ENCODE data around the gene OPTN.
"Not testable (repeated sequence)": the region's sequence is repeated elsewhere in the genome, so short reads cannot be mapped to it uniquely, and the experiment has no call there.

Gene OPTN

DNA sequence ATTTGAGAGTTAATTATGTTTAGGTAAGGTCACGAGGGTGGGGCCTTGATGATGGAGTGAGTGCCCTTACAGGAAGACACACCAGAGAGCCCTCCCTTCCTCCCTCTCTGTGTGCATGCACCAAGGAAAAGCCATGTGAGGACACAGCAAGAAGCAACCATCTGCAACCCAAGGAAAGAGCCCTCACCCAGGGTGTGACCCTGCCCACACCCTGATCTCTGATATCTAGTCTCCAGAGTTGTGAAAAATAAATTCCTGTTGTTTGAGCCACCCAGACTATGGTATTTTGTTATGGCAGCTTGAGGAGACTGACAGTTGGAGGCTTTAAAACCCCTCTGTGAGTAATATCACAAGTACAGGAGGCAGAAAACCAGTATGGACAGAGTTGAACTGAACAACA lies 46.4 kb downstream of the OPTN start:
- Histone ChIP-seq H4K8ac (ENCODE audit: low read length) (no peak overlapping the region), H3K4me3 (ENCODE audit: insufficient read depth in 1 of 2, low read depth in 1 of 2, low read length in 2 of 2) (no peak overlapping the region), H3K4me1 (ENCODE audit: control insufficient read depth, insufficient read depth, low read depth, low read length) (no peaks in the 10 kb centered on the region), H2AFZ (ENCODE audit: low read depth, low read length) (no peak overlapping the region), H3K27ac (ENCODE audit: low read length, poor library complexity, severe bottlenecking) (no peak overlapping the region), H3K4ac (ENCODE audit: low read depth in 1 of 2, low read length in 2 of 2) (no peak overlapping the region), H3K79me1 (replicated peaks; ENCODE audit: low read length, poor library complexity, severe bottlenecking) (peaks cover 1% of the 10 kb centered on the region), H2BK12ac (ENCODE audit: low read length in 2 of 2) (no peak overlapping the region), H2BK5ac (ENCODE audit: low read depth, low read length, poor library complexity, severe bottlenecking) (no peak overlapping the region), H2AK5ac (ENCODE audit: low read length, severe bottlenecking) (no peak overlapping the region), H3K23ac (ENCODE audit: low read length in 2 of 2) (no peak overlapping the region), H4K91ac (ENCODE audit: low read length) (no peak overlapping the region), H3K9ac (ENCODE audit: low read length) (no peak overlapping the region), H2BK15ac (ENCODE audit: low read depth, poor library complexity, severe bottlenecking) (no peak overlapping the region), H3K4me2 (ENCODE audit: low read length, poor library complexity, severe bottlenecking) (no peak overlapping the region), H3K18ac (ENCODE audit: low read depth in 1 of 2, low read length in 2 of 2) (no peak overlapping the region), H3K9me3 (ENCODE audit: control insufficient read depth, low read length) (peaks cover 12% of the 10 kb centered on the region), H2BK120ac (ENCODE audit: low read depth, low read length) (no peak overlapping the region), H3K27me3 (ENCODE audit: control insufficient read depth in 1 of 2, insufficient read depth in 1 of 2, low read length in 2 of 2) (no peaks in the 10 kb centered on the region), H3K36me3 (ENCODE audit: control insufficient read depth in 1 of 2, insufficient read depth in 2 of 2, low read depth in 1 of 2, low read length in 2 of 2) (peaks cover 18 to 45% of the 10 kb centered on the region in 2 experiments), H3K14ac (ENCODE audit: low read length in 2 of 2) (no peak overlapping the region)
- no peak for DNase-seq
- 80% methylated on average over 1 of the region's 1 CpG for WGBS

DNA sequence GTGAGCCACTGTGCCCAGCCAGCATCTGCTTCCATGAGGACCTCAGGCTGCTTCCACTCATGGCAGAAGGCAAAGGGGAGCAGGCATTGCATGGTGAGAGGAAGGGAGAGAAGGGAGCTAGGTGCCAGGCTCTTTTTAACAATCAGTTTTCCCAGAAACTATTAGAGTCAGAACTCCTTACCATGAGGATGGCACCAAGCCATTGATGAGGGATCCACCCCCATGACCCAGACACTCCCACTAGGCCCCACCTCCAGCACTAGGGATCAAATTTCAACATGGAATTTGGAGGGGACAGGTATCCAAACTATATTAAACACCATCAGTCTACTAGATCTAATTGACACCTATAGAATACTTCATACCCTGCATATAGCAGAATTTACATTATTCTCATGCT lies 47.2 kb downstream of the OPTN start:
- Histone ChIP-seq H3K4ac (ENCODE audit: low read depth in 1 of 2, low read length in 2 of 2) (no peak overlapping the region), H3K27me3 (ENCODE audit: control insufficient read depth in 1 of 2, insufficient read depth in 1 of 2, low read length in 2 of 2) (no peaks in the 10 kb centered on the region), H3K23ac (ENCODE audit: low read length in 2 of 2) (no peak overlapping the region), H2BK5ac (ENCODE audit: low read depth, low read length, poor library complexity, severe bottlenecking) (no peak overlapping the region), H2AK5ac (ENCODE audit: low read length, severe bottlenecking) (no peak overlapping the region), H3K4me2 (ENCODE audit: low read length, poor library complexity, severe bottlenecking) (no peak overlapping the region), H3K27ac (ENCODE audit: low read length, poor library complexity, severe bottlenecking) (no peak overlapping the region), H2BK120ac (ENCODE audit: low read depth, low read length) (no peak overlapping the region), H2AFZ (ENCODE audit: low read depth, low read length) (no peak overlapping the region), H4K8ac (ENCODE audit: low read length) (no peak overlapping the region), H3K36me3 (ENCODE audit: control insufficient read depth in 1 of 2, insufficient read depth in 2 of 2, low read depth in 1 of 2, low read length in 2 of 2) (peaks cover 14 to 37% of the 10 kb centered on the region in 2 experiments), H3K79me1 (replicated peaks; ENCODE audit: low read length, poor library complexity, severe bottlenecking) (peaks cover 1% of the 10 kb centered on the region), H3K9me3 (ENCODE audit: control insufficient read depth, low read length) (peaks cover 12% of the 10 kb centered on the region), H3K14ac (ENCODE audit: low read length in 2 of 2) (no peak overlapping the region), H3K9ac (ENCODE audit: low read length) (no peak overlapping the region), H2BK12ac (ENCODE audit: low read length in 2 of 2) (no peak overlapping the region), H3K4me3 (ENCODE audit: insufficient read depth in 1 of 2, low read depth in 1 of 2, low read length in 2 of 2) (no peak overlapping the region), H3K18ac (ENCODE audit: low read depth in 1 of 2, low read length in 2 of 2) (no peak overlapping the region), H3K4me1 (ENCODE audit: control insufficient read depth, insufficient read depth, low read depth, low read length) (no peaks in the 10 kb centered on the region), H2BK15ac (ENCODE audit: low read depth, poor library complexity, severe bottlenecking) (no peak overlapping the region), H4K91ac (ENCODE audit: low read length) (no peak overlapping the region)
- no peak for DNase-seq

DNA sequence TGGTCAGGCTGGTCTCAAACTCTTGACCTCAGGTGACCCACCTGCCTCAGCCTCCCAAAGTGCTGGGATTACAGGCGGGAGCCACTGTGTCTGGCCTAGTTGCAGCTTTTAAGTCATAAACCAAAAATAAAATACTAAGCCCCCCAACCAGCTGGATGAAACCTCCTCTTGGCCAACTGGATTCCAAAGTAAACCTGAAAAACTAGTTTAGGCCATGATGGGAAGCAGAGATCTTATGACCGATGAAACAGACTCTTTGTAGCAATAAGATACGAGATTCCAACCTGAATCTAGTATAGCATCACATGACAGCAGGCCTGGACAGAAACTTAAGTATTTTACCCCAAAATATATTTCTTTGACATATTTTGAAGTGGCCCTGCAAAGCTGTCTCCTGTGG lies 52.3 kb downstream of the OPTN start:
- no peaks in the 10 kb centered on the region for H3K79me1 ChIP-seq (replicated peaks; ENCODE audit: low read length, poor library complexity, severe bottlenecking)
- H2BK15ac ChIP-seq (ENCODE audit: low read depth, poor library complexity, severe bottlenecking), result no peak overlapping the region
- H3K4me3 ChIP-seq (ENCODE audit: insufficient read depth in 1 of 2, low read depth in 1 of 2, low read length in 2 of 2), result no peak overlapping the region
- no peak for DNase-seq
- no peak overlapping the region for H3K14ac ChIP-seq (ENCODE audit: low read length in 2 of 2)
- no peak overlapping the region for H3K9ac ChIP-seq (ENCODE audit: low read length)
- H4K91ac ChIP-seq (ENCODE audit: low read length), result no peak overlapping the region
- no peaks in the 10 kb centered on the region for H3K9me3 ChIP-seq (ENCODE audit: control insufficient read depth, low read length)
- H3K27me3 ChIP-seq (ENCODE audit: control insufficient read depth in 1 of 2, insufficient read depth in 1 of 2, low read length in 2 of 2), result no peaks in the 10 kb centered on the region
- H3K27ac ChIP-seq (ENCODE audit: low read length, poor library complexity, severe bottlenecking), result no peak overlapping the region
- H4K8ac ChIP-seq (ENCODE audit: low read length), result no peak overlapping the region
- H3K4me1 ChIP-seq (ENCODE audit: control insufficient read depth, insufficient read depth, low read depth, low read length), result no peaks in the 10 kb centered on the region
- no peak overlapping the region for H3K18ac ChIP-seq (ENCODE audit: low read depth in 1 of 2, low read length in 2 of 2)
- H2BK5ac ChIP-seq (ENCODE audit: low read depth, low read length, poor library complexity, severe bottlenecking), result no peak overlapping the region
- H2AK5ac ChIP-seq (ENCODE audit: low read length, severe bottlenecking), result no peak overlapping the region
- H2AFZ ChIP-seq (ENCODE audit: low read depth, low read length), result no peak overlapping the region
- H2BK120ac ChIP-seq (ENCODE audit: low read depth, low read length), result no peak overlapping the region
- no peak overlapping the region for H3K4me2 ChIP-seq (ENCODE audit: low read length, poor library complexity, severe bottlenecking)
- H3K4ac ChIP-seq (ENCODE audit: low read depth in 1 of 2, low read length in 2 of 2), result no peak overlapping the region
- H3K23ac ChIP-seq (ENCODE audit: low read length in 2 of 2), result no peak overlapping the region
- peaks cover 0 to 3% of the 10 kb centered on the region in 2 experiments for H3K36me3 ChIP-seq (ENCODE audit: control insufficient read depth in 1 of 2, insufficient read depth in 2 of 2, low read depth in 1 of 2, low read length in 2 of 2)
- 100% methylated on average over 3 of the region's 3 CpGs for WGBS
- H2BK12ac ChIP-seq (ENCODE audit: low read length in 2 of 2), result no peak overlapping the region

DNA sequence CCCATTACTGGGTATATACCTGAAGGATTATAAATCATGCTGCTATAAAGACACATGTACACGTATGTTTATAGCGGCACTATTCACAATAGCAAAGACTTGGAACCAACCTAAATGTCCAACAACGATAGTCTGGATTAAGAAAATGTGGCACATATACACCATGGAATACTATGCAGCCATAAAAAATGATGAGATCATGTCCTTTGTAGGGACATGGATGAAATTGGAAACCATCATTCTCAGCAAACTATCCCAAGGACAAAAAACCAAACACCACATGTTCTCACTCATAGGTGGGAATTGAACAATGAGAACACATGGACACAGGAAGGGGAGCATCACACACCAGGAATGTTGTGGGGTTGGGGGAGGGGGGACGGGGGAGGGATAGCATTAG lies 55.9 kb downstream of the OPTN start:
- not testable (repeated sequence) for H4K91ac ChIP-seq (ENCODE audit: low read length); H2AFZ ChIP-seq (ENCODE audit: low read depth, low read length); H3K79me1 ChIP-seq (replicated peaks; ENCODE audit: low read length, poor library complexity, severe bottlenecking); H2BK5ac ChIP-seq (ENCODE audit: low read depth, low read length, poor library complexity, severe bottlenecking); DNase-seq; H3K23ac ChIP-seq (ENCODE audit: low read length in 2 of 2); H2BK12ac ChIP-seq (ENCODE audit: low read length in 2 of 2); H2BK15ac ChIP-seq (ENCODE audit: low read depth, poor library complexity, severe bottlenecking); H2AK5ac ChIP-seq (ENCODE audit: low read length, severe bottlenecking); H3K14ac ChIP-seq (ENCODE audit: low read length in 2 of 2); H3K27me3 ChIP-seq (ENCODE audit: control insufficient read depth in 1 of 2, insufficient read depth in 1 of 2, low read length in 2 of 2); H3K36me3 ChIP-seq (ENCODE audit: control insufficient read depth in 1 of 2, insufficient read depth in 2 of 2, low read depth in 1 of 2, low read length in 2 of 2); H3K27ac ChIP-seq (ENCODE audit: low read length, poor library complexity, severe bottlenecking); H2BK120ac ChIP-seq (ENCODE audit: low read depth, low read length); H3K4me1 ChIP-seq (ENCODE audit: control insufficient read depth, insufficient read depth, low read depth, low read length); H4K8ac ChIP-seq (ENCODE audit: low read length); H3K4ac ChIP-seq (ENCODE audit: low read depth in 1 of 2, low read length in 2 of 2); H3K9ac ChIP-seq (ENCODE audit: low read length); H3K9me3 ChIP-seq (ENCODE audit: control insufficient read depth, low read length); H3K18ac ChIP-seq (ENCODE audit: low read depth in 1 of 2, low read length in 2 of 2); H3K4me2 ChIP-seq (ENCODE audit: low read length, poor library complexity, severe bottlenecking); H3K4me3 ChIP-seq (ENCODE audit: insufficient read depth in 1 of 2, low read depth in 1 of 2, low read length in 2 of 2)
- 100% methylated on average over 2 of the region's 4 CpGs for whole genome bisulfite sequencing

All from mesenchymal stem cell (in vitro differentiated cells and primary cell).